OCI-LY3 (cell line): ENCODE results near the gene VTI1A.

Experiments used
- H2AFZ ChIP-seq: fragments of 200-600, 300-600 bp; shearing (Covaris generic); 2 replicates; pipeline ENCODE4 v1.6.0; 2014; ENCODE audit warnings: antibody characterized with exemption, low read depth, low read length
- H3K27ac ChIP-seq: fragments of 200-600, 300-600 bp; sonication (generic); 2 replicates; pipeline ENCODE4 v1.5.1; 2014; ENCODE audit warnings: mild to moderate bottlenecking, low read length, moderate library complexity, mixed read lengths
- H3K27me3 ChIP-seq: fragments of 200-600, 300-600 bp; sonication (generic); 2 replicates; pipeline ENCODE4 v1.6.1; 2014; ENCODE audit warnings: low read depth, low read length, mixed read lengths
- H3K36me3 ChIP-seq: fragments of 200-600, 300-600 bp; sonication (generic); replicated peaks from 2 replicates; pipeline ENCODE3; 2014; ENCODE audit warnings: low read depth, low read length, mixed read lengths
- H3K4me1 ChIP-seq: fragments of 300-600, 200-600 bp; sonication (generic); 2 replicates; pipeline ENCODE4 v1.6.1; 2014; ENCODE audit warnings: low read length, mixed read lengths
- H3K4me2 ChIP-seq: fragments of 200-600, 300-600 bp; sonication (generic); 2 replicates; pipeline ENCODE4 v1.6.1; 2014; ENCODE audit warnings: low read length, mixed read lengths
- H3K4me3 ChIP-seq: fragments of 300-600, 200-600 bp; sonication (generic); 2 replicates; pipeline ENCODE4 v1.5.1; 2014; ENCODE audit warnings: antibody characterized with exemption, mild to moderate bottlenecking, low read length, moderate library complexity
- H3K79me2 ChIP-seq: fragments of 300-600, 200-600 bp; shearing (Covaris generic); 2 replicates; pipeline ENCODE4 v1.6.1; 2014; ENCODE audit warnings: mild to moderate bottlenecking, low read length, mixed read lengths
- H3K9ac ChIP-seq: fragments of 300-600, 200-600 bp; shearing (Covaris generic); 2 replicates; pipeline ENCODE4 v1.6.0; 2014; ENCODE audit warnings: mild to moderate bottlenecking, low read length, moderate library complexity
- H3K9me3 ChIP-seq: fragments of 200-600, 300-600 bp; shearing (Covaris generic); 2 replicates; pipeline ENCODE4 v1.6.1; 2014; ENCODE audit warnings: low read length, mixed read lengths; ENCODE audit not compliant: insufficient read depth
- H4K20me1 ChIP-seq: fragments of 200-600, 300-600 bp; sonication (generic); 2 replicates; pipeline ENCODE4 v1.6.1; 2016; ENCODE audit warnings: low read length, mixed read lengths; ENCODE audit not compliant: insufficient read depth
- CTCF ChIP-seq: fragments of 200-600, 300-600 bp; sonication (generic); IDR thresholded peaks from 2 replicates; pipeline ENCODE4 v1.5.1; 2014; ENCODE audit warnings: antibody characterized with exemption, low read length, low read depth
- EZH2phosphoT487 ChIP-seq: fragments of 200-600 bp; shearing (Covaris generic); IDR thresholded peaks from 2 replicates; pipeline ENCODE4 v1.6.1; 2018; ENCODE audit warnings: antibody characterized with exemption, mixed run types, low read depth

Gene VTI1A

GRCh38 chr10:112484399-112484798 lies 37.4 kb downstream of the VTI1A start:
- no peak overlapping the region for H3K27ac ChIP-seq
- H3K9ac ChIP-seq: no peak overlapping the region
- H3K36me3 ChIP-seq: no peaks in the 10 kb centered on the region
- H3K79me2 ChIP-seq: no peaks in the 10 kb centered on the region
- H3K9me3 ChIP-seq: no peaks in the 10 kb centered on the region
- H4K20me1 ChIP-seq: no peaks in the 10 kb centered on the region
- no peaks in the 10 kb centered on the region for H3K4me1 ChIP-seq
- no peaks in the 10 kb centered on the region for H3K27me3 ChIP-seq
- no peak overlapping the region for H3K4me2 ChIP-seq
- H2AFZ ChIP-seq: no peak overlapping the region
- H3K4me3 ChIP-seq: no peak overlapping the region
- no peak for TF ChIP-seq CTCF
- TF ChIP-seq EZH2phosphoT487: no peak

- no peaks in the 10 kb centered on the region for H3K79me2 ChIP-seq
- H3K4me2 ChIP-seq: no peak overlapping the region
- no peaks in the 10 kb centered on the region for H3K4me1 ChIP-seq
- H3K36me3 ChIP-seq: no peaks in the 10 kb centered on the region
- H3K4me3 ChIP-seq: no peak overlapping the region
- TF ChIP-seq EZH2phosphoT487 (no peak), CTCF (no peak)
- H3K27me3 ChIP-seq: no peaks in the 10 kb centered on the region
- H3K9me3 ChIP-seq: no peaks in the 10 kb centered on the region
- no peak overlapping the region for H3K9ac ChIP-seq
- no peak overlapping the region for H2AFZ ChIP-seq
- H4K20me1 ChIP-seq: no peaks in the 10 kb centered on the region
- H3K27ac ChIP-seq: no peak overlapping the region
Observed at GRCh38 chr10:112487964-112488363, 40.9 kb downstream of the VTI1A start.

- no peak overlapping the region for H3K27ac ChIP-seq
- H3K4me2 ChIP-seq: no peak overlapping the region
- H4K20me1 ChIP-seq: no peaks in the 10 kb centered on the region
- H2AFZ ChIP-seq: no peak overlapping the region
- H3K36me3 ChIP-seq: no peaks in the 10 kb centered on the region
- H3K9ac ChIP-seq: no peak overlapping the region
- no peak overlapping the region for H3K4me3 ChIP-seq
- no peaks in the 10 kb centered on the region for H3K9me3 ChIP-seq
- no peaks in the 10 kb centered on the region for H3K4me1 ChIP-seq
- H3K27me3 ChIP-seq: no peaks in the 10 kb centered on the region
- TF ChIP-seq CTCF (no peak), EZH2phosphoT487 (no peak)
- H3K79me2 ChIP-seq: no peaks in the 10 kb centered on the region
Observed at GRCh38 chr10:112490545-112490944, 43.5 kb downstream of the VTI1A start.

GRCh38 chr10:112491144-112491543 lies 44.1 kb downstream of the VTI1A start:
- Histone ChIP-seq H3K27me3 (no peaks in the 10 kb centered on the region), H4K20me1 (no peaks in the 10 kb centered on the region), H3K79me2 (no peaks in the 10 kb centered on the region), H3K4me3 (no peak overlapping the region), H3K9ac (no peak overlapping the region), H3K27ac (no peak overlapping the region), H3K4me1 (no peaks in the 10 kb centered on the region), H3K4me2 (no peak overlapping the region), H3K9me3 (no peaks in the 10 kb centered on the region), H3K36me3 (no peaks in the 10 kb centered on the region), H2AFZ (no peak overlapping the region)
- TF ChIP-seq EZH2phosphoT487 (no peak), CTCF (no peak)
